ENCODE data around the gene MSH5. TPM values are rescaled to one million over a fixed set of nuclear protein-coding genes. Genes with fewer than 3 reads are reported as not detected.

The MSH5 gene
- total RNA-seq, 1 experiment from 2014 or later: 22.4 TPM

DNA sequence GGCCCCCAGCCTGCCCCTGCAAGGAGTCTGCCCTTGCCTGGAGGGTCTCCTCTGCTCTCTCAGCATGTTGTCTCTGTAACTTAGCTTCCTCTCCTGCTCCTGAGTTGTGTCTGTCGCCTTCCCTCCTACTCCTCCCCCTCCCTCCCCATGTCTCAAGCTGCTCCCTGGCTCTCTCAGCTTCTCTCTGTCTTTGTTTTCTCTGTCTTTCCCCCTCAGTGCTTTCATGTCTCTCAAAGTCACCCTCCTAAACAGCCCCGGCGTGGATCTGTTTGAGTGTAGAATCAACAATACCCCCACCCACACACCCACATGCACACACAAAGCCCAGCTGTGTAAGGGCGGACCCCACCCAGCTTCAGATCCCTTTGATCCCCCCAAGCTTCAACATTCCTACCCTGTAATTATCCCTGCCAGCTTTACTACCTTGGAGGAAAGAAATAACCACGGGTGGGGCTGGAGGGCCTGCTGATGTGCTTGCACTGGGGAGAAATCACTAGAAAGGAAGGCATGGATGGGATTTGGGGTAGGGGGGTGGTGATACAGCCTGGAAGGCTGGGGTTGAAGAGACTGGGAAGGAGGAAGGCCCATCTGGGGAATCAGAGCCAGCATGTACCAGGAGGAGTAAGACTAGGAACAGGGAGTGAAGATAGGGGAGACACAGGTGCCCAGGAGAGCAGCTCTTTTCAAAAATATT lies 25.7 kb upstream of the MSH5 start:
- TF ChIP-seq, protein P1, sequence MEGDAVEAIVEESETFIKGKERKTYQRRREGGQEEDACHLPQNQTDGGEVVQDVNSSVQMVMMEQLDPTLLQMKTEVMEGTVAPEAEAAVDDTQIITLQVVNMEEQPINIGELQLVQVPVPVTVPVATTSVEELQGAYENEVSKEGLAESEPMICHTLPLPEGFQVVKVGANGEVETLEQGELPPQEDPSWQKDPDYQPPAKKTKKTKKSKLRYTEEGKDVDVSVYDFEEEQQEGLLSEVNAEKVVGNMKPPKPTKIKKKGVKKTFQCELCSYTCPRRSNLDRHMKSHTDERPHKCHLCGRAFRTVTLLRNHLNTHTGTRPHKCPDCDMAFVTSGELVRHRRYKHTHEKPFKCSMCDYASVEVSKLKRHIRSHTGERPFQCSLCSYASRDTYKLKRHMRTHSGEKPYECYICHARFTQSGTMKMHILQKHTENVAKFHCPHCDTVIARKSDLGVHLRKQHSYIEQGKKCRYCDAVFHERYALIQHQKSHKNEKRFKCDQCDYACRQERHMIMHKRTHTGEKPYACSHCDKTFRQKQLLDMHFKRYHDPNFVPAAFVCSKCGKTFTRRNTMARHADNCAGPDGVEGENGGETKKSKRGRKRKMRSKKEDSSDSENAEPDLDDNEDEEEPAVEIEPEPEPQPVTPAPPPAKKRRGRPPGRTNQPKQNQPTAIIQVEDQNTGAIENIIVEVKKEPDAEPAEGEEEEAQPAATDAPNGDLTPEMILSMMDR (conservative IDR thresholded peaks at IDR 0.05): no peak
- Histone ChIP-seq H3K27ac (ENCODE audit: insufficient read length, low read depth, low read length) (no peak overlapping the region), H4K91ac (ENCODE audit: insufficient read length, low read depth, low read length) (no peak overlapping the region), H3K79me2 (ENCODE audit: insufficient read depth, low read length) (no peaks in the 10 kb centered on the region), H2BK15ac (ENCODE audit: low read depth, low read length) (no peak overlapping the region), H2AFZ (ENCODE audit: low read length) (no peak overlapping the region), H2BK20ac (ENCODE audit: low read depth, low read length, poor library complexity, severe bottlenecking) (no peak overlapping the region), H3K79me1 (ENCODE audit: insufficient read depth, low read depth, low read length, poor library complexity, severe bottlenecking) (no peaks in the 10 kb centered on the region), H3K14ac (ENCODE audit: insufficient read depth, low read length) (peak overlapping the region; percentile 64; the same call in 1 of the 2 replicates), H4K20me1 (ENCODE audit: control insufficient read depth, insufficient read depth, insufficient read length) (no peaks in the 10 kb centered on the region), H4K8ac (replicated peaks; ENCODE audit: insufficient read length, low read depth, low read length) (no peak overlapping the region), H2BK12ac (ENCODE audit: insufficient read length, low read depth, low read length) (no peak overlapping the region), H3K56ac (ENCODE audit: insufficient read length, low read depth, low read length) (no peak overlapping the region), H4K5ac (ENCODE audit: insufficient read length, low read depth, low read length) (no peak overlapping the region), H3T11ph (ENCODE audit: low read length) (no peak overlapping the region), H2BK5ac (ENCODE audit: insufficient read length, low read length) (no peak overlapping the region), H2BK120ac (ENCODE audit: low read depth, low read length, poor library complexity, severe bottlenecking) (no peak overlapping the region), H2AK5ac (ENCODE audit: insufficient read length, low read length) (no peak overlapping the region), H3K27me3 (ENCODE audit: insufficient read depth, low read length) (no peaks in the 10 kb centered on the region), H3K4ac (ENCODE audit: low read depth, low read length) (no peak overlapping the region), H3K9ac (ENCODE audit: extremely low read depth, insufficient read length, low read length) (no peak overlapping the region), H3K9me3 (ENCODE audit: control insufficient read depth, low read depth, low read length) (no peaks in the 10 kb centered on the region), H3K18ac (ENCODE audit: insufficient read length, low read depth, low read length) (peak overlapping the region; percentile 53), H3K23me2 (ENCODE audit: insufficient read length, low read depth, low read length, poor library complexity, severe bottlenecking) (no peaks in the 10 kb centered on the region), H3K4me2 (ENCODE audit: insufficient read depth, insufficient read length, low read length) (no peak overlapping the region), H3K23ac (ENCODE audit: insufficient read length, low read depth, low read length) (no peak overlapping the region), H3K4me1 (ENCODE audit: insufficient read depth, low read length) (peaks cover 10% of the 10 kb centered on the region; the same call in 1 of the 2 replicates)
- H3K4me1 Mint-ChIP-seq: peaks cover 50 to 62% of the 10 kb centered on the region in 2 experiments
- DNase-seq: peak; percentile 36
- peak overlapping the region; percentile 81 to 95 (median 81) for H3K27ac Mint-ChIP-seq
- peak overlapping the region in 1 of 2 experiments; percentile 60; a peak in 4 of 5 replicates for H3K4me3 Mint-ChIP-seq
- no CpG with 5 or more reads among the region's 5 CpGs for WGBS (ENCODE audit: extremely low coverage, insufficient read length, low lambda C conversion rate)
- H3K27me3 Mint-ChIP-seq (ENCODE audit: low read depth): peaks cover 8% of the 10 kb centered on the region
- H3K36me3 Mint-ChIP-seq (ENCODE audit: insufficient read depth in 1 of 3, low read depth in 3 of 3): no peaks in the 10 kb centered on the region
- no peaks in the 10 kb centered on the region for H3K9me3 Mint-ChIP-seq
